Measurements from ENCODE around the gene SLITRK1.

SLITRK1 gene

DNA sequence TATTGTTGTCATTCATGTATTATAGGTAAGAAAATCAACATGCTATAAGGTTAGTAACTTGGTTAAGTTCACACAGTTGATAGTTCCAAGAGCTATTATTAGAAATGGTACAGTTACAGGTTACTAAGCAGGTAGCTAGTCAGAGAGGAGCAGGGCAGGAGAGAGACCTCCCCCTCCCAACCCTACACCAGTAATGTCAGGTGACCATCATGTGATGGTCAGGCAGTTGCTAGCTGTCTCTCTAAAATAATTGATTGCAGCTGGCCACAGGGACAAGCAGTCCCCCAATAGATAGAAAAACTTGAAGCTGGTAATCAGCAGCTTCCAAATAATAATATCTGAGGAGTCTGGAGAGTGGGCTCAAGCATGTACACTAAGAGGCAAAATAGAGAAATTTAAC is 14.6 kb downstream of the SLITRK1 start:
- no peak for DNase-seq (ENCODE audit: low read depth)

DNA sequence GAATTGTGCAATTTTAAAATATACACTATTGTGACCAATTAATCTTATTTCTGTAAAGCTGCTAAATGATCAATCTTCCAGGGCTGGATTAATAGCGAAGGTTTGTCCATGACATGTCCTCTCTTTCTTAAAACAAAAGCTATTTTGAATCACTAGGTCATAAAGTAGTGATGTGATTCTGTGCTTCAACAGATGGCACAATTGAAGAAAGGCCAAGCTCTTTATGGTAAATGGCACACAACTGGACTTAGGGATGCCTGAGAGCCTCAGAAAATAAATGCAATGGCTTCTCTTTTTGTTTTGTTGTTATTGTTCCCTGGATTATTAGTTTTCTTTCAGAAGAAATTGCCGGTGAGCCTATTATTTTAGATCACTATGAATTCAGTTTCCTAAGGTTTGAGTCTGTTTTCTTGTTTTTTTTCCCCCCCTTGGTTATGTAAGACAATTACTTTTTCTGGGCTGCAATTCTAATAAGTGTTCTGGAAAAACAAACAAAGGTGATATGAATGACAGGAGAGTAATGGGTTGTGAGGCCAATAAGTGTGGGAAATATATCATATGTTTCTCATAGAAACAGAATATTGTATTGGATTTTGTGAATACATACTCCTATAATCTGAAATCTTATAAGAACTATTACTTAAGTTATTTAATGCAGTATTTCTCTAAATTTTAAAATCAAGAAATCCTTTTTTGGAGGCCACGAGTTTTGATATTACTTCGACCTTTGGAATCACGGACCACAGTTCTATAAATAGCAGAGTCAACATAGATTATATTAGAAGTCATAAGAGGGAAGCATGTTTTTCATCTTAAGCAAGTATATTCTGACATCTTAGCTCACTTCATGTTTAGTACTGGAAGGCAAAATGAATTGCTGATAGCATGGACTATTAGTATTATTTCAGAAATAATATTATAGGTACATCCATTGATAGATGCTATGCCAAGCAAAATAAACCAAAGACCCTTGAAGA is 16.8 kb downstream of the SLITRK1 start:
- no peak for DNase-seq (ENCODE audit: low read depth)

DNA sequence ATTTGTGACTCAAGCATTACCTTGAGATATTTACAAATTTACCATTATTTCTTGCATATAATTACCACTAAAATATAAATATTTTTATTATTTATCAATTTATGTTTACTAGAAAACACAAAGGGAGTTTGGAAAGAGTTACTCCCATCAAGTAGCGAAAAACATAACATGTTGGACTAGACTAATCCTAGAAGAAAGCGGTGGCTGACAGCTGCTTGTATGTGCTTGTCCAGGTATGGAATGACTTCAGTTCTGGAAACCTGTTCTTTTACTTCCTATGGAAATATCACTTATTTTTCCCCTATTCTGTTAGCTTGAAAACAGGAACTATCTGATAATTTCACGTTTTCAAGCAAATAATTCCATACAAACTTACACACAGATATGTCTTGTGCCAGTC is 28.5 kb downstream of the SLITRK1 start:
- no peak for DNase-seq (ENCODE audit: low read depth)

DNA sequence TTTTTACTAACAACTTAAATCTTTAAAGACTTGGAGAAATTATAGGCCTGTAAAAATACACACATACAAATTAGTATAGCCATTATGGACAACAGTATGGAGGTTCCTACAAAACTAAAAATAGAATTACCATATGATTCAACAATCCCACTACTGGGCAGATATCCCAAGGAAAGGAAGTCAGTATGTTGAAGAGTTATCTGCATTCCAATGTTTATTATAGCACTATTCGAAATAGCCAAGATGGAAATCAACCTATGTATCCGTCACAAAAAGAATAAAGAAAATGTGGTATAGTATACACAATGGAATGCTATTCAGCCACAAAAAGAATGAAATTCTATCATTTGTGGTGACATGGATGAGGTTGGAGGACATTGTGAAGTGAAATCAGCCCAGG is 37.2 kb downstream of the SLITRK1 start:
- no peak for DNase-seq (ENCODE audit: low read depth)

DNA sequence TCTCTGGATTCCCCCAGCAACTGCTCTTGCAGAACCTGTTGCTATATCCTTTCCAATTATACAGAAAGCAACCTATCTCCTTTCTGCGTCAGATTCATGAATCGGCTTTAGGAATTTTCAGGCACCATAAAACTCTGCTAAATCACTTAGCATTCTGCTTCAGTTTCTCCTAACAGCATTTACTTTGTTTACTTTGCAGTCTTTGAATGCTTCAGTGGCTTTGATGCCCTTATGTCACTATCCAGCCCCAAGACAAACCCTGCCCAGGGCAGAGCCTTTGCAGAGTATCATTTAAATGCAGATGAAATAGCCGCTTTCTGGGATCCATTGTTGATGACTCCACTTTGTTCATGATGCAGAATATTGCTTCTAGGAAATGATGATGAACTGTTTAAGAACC is 43.1 kb downstream of the SLITRK1 start:
- no peak for DNase-seq (ENCODE audit: low read depth)

DNA sequence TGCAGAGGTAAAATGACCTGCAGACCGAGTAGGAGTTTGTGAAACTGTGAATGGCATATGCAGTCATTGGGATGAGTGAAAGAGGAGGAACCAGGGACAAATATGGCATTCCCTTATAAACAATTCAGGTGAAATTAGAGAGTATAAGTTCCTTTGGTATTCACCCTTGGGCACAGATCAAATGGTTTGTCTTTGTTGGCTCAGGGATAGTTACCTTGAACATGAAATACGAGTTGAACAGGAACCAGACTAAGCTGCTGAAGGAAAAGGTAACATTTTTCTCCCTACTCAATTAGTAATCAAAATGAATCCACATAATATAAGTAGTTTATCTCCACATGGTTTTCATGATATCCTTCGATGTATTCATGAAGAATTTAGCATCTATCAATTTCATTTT is 50.5 kb downstream of the SLITRK1 start:
- DNase-seq (ENCODE audit: low read depth): no peak

DNA sequence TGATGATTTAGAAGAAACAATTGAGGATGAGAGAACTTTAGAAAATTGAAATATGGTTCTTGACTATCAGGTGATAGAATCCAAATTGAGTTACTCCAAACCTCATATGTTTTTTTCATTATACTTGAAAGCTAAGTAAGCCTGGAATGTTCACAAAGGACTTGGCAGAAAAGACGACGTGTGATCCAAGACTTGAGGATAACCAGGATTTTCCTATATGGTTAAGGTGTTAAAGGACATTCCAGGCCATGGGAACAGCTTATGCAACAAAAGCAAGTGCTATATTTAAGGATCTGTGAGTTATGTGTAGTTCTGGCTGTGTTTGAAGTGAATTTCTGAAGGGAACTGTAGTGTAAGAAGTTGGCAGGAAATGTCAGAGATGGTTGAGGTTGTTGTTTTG is 52.5 kb downstream of the SLITRK1 start:
- DNase-seq (ENCODE audit: low read depth): no peak

DNA sequence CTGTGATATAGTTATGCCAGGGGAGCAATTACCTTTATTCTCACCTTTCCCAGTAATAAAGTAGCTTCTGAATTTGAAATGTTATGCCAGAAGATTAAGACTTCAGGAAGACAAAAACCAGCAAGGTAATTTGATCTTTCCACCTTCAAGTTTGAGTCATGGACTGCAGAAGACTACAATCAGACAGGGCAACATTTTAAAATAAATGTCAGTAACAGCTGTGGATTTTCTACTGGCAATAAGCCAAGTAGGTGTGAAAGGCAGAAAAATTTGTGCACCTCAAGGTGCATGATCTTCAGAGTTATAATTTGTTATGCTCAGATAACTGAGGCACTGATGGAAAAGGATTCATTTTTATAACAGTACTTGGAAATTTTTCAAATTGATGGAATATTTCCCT is 54.9 kb downstream of the SLITRK1 start:
- DNase-seq (ENCODE audit: low read depth): no peak

Measured in stimulated activated CD4-positive, alpha-beta T cell treated with anti-CD3 and anti-CD28 coated beads, Interleukin-2, amount 100 ng/mL, for 4 hours (primary cell).